GM18519 (cell line): Measurements from ENCODE around the gene PGAP6.
A peak's percentile ranks its signal among the peaks of the same experiment; 100 is the strongest.
"Not testable (repeated sequence)": the region's sequence is repeated elsewhere in the genome, so short reads cannot be mapped to it uniquely, and the experiment has no call there.

Experiments used
- ATAC-seq: cut with Tn5 transposase; IDR thresholded peaks from one replicate; pipeline ENCODE4 v1.9.1; 2021; ENCODE audit warnings: mild to moderate bottlenecking, moderate library complexity; ENCODE audit not compliant: unreplicated experiment, low FRiP score

The PGAP6 gene

DNA sequence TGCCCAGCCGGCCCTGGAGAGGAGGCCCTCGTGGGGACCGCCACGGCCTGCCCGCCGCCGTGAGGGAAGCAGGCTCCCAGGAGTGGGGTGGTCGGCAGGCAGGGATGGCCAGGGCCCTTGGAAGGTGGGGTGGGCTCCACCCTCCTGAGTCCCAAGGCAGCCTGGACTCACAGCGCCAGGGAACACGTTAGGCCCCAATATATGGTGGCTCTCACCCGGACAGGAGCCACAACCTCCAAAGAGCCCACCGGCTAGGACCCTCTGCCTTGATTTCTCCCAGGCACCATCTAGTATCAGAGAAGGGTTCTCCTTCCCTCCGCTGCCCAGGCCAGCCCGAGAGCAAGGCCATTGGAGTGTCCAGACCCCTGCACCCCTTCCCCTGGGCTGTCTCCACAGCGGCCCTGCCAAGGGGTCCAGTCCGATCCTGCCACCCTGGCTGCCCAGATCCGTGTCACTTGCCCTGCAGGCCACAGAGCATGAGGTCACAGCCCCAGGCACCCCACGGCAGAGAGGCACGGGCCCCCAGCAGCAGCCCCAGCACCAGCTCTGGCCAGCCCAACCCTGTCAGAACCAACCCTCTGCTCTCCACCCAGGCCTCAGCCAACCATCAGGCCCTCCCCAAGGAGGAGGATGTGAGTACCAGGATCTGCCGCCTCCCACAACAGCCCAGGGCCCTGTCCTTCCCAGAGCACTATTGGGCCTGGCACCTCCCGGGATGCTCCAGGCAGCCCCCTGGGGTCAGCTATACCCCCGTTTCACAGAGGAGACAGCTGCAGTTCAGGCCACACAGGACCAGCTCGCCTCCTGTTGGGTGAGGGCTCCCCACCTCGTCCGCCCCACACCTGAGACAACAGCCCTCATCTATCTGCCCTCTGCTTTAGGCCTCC lies 28.1 kb downstream of the PGAP6 start:
- no peak for ATAC-seq

DNA sequence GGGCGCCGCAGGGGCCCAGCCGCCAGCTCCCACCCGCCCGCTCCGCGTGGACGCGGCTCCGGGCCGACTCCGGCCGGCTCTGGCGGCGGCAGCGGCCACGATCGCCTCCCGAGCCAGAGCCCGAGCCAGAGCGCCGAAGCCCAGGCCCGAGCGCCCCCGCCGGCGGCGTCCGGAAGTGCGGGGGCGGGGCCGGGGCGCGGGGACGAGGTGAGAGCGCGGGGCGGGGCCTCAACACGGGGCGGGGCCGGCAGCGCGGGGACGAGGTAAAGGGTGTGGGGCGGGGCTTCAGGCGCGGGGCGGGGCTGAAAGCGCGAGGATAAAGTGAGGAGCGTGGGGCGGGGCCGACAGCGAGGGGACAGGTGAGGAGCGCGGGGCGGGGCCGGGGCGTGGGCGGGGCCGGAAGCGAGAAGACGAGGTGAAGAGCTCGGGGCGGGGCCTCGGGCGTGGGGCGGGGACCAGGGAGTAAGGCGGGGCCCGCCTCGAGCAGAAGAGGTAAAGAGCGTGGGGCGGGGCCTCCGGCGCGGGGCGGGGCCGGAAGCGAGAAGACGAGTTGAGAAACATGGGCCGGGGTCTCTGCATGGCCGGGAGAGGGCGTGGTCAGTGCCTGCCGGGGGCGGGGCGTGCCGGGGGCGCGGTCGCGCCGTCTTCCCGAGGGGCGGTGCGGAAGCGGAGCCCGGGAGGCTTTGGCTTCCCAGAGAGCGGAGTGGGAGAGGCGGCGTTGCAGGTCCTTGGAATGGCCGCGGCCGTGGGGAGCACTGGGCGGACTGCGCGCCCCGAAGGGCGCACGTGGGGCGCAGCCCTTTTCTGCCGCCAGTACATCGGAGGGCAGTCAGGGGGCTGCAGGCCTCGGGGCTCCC lies 29.0 kb downstream of the PGAP6 start, which contains the start of gene AXIN1:
Gene AXIN1, minus strand, starts transcription at position 177 of the 857 bp plus-strand sequence. CDS start 5,698 bp downstream, outside the sequence.
- ATAC-seq: peak; percentile 36

DNA sequence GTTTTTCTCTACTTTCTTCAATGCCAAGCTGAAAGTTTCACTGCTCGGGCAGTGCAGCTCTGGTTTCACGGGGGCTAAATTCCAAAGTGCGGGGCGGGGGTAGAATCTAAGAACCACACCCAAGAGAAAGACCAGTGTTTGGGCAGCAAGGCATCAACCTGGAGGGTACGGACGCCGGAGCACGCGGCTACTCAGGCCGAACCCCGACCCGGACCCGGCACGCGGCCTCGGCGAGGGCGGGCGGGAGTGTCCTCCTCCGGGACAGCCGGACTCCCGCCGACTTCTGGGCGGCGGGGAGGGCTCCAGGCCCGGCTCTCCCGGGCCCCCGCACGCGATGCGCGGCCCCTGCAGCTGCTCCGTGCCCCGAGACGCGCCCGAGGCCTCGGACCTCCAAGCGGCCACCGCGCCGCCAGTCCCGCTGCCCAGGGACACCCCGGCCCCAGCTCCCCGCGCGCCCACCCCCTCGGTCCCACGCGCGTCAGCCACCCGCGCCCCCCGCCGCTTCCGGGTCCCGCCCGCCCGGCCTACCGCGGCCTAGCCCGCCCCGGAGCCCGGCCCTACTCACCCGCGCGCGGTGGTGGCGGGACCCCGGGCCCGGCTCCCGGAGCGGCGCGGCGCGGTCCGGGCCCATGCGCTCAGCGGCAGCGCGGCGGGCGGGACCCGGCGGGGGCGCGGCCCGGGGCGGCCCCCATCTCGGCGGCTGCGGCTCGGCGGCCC lies 29.8 kb downstream of the PGAP6 start:
- ATAC-seq: peak; percentile 15

DNA sequence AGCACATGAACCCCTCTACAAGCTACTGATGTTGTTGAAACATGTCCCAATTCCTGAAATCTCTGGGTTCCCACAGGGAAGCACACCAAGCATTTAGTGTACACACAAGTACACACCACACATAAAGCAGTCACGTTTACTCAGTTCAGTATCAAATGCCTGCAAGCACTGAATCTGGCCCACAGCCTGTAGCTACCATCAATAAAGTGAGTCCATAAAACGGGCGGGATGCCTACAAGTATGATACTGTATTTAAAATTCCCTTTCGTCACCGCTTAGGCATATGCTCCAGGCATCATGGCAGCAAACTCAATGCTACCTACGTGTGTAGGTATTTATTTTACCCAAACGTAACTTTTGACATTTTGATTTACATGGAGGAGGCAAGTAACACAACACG lies 31.6 kb downstream of the PGAP6 start:
- ATAC-seq: no peak

DNA sequence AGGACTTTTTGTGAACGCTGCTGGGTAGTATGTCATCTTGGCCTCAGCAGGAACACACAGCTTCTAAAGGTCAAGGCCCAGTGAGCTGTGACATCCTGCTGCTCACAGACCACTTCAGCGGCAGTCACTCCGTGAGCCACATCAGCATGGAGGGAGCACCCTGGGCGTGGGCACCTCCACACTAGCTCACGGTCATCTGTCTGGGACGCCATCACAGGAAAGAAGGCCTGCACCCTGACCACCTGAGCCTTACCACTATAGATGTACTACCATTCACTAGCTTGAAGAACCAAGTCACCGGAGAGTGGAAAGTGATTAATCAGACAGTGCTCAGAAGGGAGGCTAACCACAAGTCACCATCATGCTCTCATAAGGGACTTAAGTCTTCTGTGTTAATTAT lies 32.6 kb downstream of the PGAP6 start:
- ATAC-seq: no peak

DNA sequence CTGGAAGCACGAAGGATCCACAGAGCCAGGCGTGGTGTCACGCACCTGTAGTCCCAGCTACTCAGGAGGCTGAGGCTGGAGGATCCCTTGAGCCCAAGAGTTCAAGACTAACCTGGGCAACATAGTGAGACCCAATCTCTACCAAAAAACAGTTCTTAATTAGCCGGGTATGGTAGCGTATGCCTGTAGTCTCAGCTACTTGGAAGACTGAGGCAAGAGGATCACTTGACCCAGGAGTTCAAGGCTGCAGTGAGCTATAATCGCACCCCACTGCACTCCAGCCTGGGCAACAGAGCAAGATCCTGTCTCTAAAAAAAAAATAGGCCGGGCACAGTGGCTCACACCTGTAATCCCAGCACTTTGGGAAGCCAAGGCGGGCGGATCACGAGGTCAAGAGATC lies 33.3 kb downstream of the PGAP6 start:
- ATAC-seq: not testable (repeated sequence)

DNA sequence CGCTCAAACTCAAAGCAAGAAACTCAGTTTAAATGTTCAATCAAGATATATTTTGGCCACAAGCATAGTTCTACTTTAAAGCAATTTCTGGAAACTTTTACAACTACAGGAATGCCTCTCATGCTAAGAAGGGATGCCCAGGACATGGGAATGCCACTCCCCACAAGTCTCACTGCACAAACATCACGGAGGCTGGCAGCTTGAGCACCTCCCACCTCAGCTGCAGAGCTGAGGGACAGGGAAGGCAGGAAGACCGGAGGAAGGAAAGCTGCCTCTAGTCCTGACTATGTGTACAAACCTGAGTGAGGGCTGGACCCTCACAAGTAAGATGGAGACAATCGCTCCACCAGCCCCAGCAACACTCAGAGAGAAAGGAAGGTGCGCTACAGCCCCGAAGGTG lies 34.6 kb downstream of the PGAP6 start:
- ATAC-seq: no peak

DNA sequence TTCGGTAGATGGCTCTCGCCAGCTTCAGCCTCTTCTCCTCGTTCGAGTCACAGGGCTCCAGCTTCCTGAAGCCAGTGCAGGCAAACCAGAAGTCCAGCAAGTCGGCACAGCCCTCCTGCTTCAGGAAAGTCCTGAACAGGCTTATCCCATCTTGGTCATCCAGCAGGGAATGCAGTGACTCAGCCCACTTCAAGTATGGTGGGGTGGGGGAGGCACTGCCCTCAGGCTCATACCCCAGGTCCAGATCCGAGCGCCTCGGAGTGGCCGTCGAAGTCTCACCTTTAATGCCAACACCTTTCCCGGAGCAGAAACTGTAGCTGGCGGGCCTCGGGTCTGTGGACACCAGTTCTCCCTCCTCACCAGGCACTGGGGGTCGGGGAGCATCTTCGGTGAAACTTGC lies 35.2 kb downstream of the PGAP6 start:
- ATAC-seq: no peak

DNA sequence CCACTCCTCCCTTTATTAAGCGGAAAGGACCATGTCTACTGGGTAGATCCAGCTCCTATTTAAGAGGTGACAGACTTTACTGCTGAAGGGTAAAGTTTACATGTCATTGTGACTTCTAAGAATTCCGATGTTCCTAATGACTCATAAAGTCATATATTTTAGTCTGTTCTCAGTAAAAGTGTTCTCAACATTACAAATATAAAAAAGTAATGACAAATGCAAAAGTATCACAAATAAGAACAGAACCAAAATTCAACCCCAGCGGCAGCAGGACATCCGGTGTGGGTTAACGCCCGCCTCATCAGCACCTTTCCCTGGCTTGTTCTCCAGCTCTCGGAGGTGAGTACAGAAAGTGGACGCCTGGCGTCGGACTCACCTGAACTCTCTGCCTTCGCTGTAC lies 36.0 kb downstream of the PGAP6 start:
- ATAC-seq: no peak

DNA sequence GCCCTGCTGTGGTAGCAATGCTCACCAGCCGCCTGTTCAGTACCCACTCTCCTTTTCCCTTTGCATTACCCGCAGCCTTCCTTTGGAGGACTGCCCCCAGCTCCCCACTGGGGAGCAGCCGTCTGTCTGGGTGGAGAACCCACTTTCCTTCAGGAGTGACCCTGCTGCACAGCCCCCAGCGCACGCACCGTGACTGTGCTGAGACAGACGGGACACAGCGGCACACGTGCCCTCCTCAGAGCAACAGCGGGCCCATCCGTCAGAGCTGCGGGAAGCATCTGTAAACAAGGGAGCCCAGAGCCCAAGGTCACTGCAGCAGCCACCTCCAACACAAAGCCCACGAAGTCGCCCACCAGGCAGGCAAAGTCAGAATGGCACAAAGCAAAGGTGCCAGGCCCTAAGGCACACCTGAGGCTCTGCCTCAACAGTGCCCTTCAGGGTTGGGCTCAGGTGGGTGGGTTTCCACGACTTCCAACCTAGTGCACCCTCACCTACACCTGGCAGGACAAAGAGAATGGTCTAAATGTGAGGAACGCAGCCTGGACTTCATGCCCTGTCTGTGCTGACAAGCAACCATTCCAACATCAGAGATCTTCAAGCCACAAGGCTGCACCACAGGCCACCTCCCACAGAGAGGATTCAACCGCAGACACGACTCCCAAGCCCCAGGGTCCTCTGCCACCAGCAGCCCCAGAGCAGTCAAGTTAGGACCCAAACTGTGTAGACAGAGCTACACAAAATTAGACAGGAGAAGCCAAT lies 39.1 kb downstream of the PGAP6 start:
- no peak for ATAC-seq

DNA sequence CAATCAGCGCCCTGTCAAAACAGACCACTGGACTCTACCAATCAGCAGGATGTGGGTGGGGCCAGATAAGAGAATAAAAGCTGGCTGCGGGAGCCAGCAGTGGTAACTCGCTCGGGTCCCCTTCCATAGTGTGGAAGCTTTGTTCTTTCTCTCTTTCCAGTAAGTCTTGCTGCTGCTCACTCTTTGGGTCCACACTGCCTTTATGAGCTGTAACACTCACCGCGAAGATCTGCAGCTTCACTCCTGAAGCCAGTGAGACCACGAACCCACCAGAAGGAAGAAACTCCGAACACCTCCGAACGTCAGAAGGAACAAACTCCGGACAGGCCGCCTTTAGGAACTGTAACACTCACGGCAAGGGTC lies 39.8 kb downstream of the PGAP6 start:
- ATAC-seq: not testable (repeated sequence)

DNA sequence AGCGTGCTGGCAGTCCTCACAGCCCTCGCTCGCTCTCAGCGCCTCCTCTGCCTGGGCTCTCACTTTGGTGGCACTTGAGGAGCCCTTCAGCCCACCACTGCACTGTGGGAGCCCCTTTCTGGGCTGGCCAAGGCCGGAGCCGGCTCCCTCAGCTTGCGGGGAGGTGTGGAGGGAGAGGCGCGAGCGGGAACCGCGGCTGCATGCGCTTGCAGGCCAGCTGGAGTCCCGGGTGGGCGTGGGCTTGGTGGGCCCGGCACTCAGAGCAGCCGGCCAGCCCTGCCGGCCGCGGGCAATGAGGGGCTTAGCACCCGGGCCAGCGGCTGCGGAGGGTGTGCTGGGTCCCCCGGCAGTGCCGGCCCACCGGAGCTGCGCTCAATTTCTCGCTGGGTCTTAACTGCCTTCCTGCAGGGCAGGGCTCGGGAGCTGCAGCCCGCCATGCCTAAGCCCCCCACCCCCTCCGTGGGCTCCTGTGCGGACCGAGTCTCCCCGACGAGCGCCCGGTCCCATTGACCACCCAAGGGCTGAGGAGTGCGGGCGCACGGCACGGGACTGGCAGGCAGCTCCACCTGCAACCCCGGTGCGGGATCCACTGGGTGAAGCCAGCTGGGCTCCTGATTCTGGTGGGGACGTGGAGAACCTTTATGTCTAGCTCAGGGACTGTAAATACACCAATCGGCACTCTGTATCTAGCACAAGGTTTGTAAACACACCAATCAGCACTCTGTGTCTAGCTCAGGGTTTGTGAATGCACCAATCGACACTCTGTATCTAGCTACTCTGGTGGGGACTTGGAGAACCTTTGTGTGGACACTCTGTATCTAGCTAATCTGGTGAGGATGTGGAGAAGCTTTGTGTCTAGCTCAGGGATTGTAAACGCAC lies 40.4 kb downstream of the PGAP6 start:
- not testable (repeated sequence) for ATAC-seq

DNA sequence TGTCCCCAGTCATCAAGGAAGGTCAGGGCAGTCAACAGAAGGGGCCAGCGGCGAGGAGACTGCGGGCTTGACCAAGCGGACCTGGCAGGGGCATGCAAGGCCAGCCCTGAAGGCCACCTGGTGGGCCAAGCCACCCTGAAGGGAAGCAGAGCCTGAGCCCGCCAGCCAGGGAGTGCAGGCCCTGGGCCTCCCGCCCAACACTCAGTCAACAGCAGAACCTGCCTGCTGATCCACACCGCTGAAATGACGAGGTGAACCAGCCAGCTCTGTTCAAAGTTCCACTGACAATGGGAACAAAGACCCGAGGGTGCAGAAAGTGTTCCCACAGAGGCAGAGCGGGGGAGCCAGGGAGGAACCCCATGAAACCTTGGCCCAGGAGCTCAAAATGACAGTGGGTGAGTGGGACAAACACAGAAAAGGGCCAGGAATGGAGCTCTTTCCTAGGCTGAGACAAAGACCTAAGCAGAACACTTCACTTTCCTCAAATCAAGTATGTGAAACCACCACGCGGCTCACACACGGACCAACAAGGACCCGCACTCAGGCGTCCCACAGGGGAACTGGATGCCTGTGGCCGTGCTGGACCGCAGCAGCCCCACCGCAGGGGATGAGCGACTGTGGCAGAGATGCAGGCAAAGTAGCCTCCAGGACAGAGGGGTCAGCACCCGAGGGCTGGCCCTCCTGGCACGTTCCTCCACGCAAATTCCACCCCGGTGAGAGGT lies 41.2 kb downstream of the PGAP6 start:
- ATAC-seq: no peak

DNA sequence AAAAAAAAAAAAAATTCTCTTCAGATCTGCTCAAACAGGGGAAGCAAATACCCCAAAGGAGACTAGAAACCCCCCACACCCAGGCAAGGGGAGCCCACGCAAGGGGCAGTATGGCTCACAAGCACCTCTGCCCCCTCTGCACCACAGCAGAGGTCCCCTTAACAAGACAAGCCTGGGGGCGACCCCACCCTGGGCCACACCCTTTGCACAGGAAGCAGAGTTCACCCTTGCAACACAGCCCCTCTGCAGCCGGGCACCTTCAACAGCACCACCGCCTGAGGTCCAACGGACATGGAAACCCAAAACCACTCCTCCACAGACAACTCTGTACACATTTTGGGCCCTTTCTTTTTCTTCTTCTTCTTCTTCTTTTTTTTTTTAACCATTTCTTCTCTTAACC lies 42.1 kb downstream of the PGAP6 start:
- no peak for ATAC-seq

DNA sequence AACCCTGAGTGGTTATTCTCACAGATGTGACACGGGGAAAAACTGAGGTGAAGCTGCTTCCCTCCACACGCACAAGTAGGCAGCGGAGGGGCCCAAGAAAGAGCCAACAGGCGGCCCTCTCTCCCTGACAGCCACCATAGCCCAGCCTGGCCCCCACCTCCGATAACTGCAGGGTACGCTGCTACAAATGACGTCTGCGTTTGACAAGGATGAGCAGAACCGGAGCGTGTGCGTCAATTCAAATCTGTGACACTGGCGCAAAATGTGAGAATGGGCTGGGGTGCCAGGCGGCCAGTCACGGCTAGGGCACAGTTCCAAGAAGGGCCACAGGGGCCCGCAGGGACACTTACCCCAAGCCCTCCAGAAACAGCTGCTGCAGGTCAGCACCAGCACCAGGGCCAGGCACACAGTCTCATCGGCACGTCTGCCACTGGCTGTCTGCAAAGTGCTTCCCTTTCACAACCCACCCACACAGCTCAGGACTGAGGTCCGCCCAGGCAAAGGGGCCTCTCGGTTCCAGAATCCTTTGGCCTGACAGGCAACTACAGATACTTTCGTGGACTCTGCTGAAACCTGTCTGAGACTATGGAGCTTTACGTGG lies 43.7 kb downstream of the PGAP6 start:
- ATAC-seq: no peak

DNA sequence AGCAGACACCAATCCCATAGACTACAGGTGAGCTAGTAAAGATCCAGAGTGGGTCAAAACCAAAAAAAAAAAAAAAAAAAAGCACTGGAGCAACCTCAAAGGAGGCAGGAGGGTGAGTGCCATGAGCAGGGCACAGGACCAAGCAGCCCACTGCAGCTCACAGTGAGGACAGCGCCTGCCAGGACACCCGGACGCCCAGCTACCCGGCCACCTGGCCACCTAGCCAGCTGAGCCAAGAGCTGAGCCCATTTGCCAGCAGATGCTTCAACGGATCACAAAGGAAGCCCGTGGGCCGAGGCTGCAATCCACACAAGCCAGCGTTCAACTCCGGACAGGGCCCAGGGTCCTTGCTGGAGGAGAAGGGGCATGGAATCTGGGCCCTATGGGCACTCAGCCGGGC lies 44.3 kb downstream of the PGAP6 start:
- no peak for ATAC-seq

DNA sequence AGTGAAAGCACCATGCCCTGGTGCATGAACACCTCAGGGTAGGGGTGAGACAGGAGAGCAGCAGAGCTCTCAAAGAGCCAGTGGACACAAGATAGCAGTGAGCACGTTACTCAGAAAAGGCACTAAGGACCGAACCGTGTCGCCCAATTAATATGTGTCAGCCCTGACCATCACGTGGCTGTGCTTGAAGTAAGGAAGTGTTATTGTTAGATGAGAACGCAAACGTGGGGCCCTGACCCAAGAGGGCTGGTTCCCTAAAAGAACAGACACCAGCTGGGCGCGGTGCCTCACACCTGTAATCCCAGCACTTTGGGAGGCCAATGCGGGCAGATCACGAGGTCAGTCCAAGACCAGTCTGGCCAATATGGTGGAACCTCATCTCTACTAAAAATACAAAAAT lies 45.5 kb downstream of the PGAP6 start:
- ATAC-seq: no peak
